ENCODE results near the gene PDE8A. TPM values are rescaled to one million over a fixed set of nuclear protein-coding genes. Genes with fewer than 3 reads are reported as not detected.
"Not testable (repeated sequence)": the region's sequence is repeated elsewhere in the genome, so short reads cannot be mapped to it uniquely, and the experiment has no call there.

Gene PDE8A
- total RNA-seq, 1 experiment from 2014 or later: 12.5 TPM

GRCh38 chr15:85172846-85173490, 191.3 kb downstream of the PDE8A start:
- peaks cover 24% of the 10 kb centered on the region for H3K9me3 ChIP-seq

DNA sequence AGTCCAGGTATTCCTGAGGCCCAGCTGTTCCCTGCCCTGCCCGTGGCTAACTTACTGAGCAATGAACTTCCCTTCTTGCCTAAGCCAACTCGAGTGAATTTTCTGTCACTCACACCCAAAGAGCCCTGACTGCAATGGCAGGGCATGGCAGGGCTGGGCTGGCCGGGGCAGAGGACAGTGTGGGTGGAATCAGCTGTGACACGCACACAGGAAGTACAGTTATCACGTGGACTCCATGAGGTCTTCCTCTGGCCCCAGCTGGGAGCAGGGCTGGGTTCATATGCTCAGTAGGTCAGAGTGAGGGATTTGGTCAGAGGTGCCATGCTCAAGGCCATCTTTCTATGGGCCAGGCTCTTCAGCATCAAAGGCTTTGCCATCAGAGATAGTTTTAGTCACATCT, 192.0 kb downstream of the PDE8A start:
- not testable (repeated sequence) for DNase-seq, H3K27me3 ChIP-seq, H3K36me3 ChIP-seq, H3K4me3 ChIP-seq
- H3K9me3 ChIP-seq: peaks cover 24% of the 10 kb centered on the region

More at GRCh38 chr15:85172846-85173490, 191.3 kb downstream of the PDE8A start:
- DNase-seq: peak; percentile 43
- H3K27me3 ChIP-seq: no peaks in the 10 kb centered on the region
- no peak overlapping the region for H3K4me3 ChIP-seq
- H3K36me3 ChIP-seq: no peaks in the 10 kb centered on the region

DNA sequence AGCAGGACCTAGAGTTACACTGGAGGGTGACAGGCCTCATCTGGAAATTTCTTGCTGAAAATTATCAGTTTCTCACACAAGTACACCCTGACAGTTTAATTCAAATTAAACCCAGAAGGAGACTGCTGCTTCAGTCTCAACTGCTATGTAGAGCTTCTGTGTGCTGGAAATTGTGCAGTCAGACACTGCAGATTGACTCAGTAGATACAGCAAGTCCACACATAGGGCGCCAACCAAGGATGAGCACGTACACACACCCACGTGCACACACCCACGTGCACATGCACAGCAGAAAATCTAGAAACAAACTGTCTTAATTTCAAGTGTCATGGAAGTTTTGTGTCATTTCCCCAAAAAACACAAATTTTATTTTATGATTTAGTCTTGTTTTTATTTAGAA, 192.9 kb downstream of the PDE8A start:
- no peak for DNase-seq
- Histone ChIP-seq H3K9me3 (peaks cover 24% of the 10 kb centered on the region), H3K36me3 (no peaks in the 10 kb centered on the region)

DNA sequence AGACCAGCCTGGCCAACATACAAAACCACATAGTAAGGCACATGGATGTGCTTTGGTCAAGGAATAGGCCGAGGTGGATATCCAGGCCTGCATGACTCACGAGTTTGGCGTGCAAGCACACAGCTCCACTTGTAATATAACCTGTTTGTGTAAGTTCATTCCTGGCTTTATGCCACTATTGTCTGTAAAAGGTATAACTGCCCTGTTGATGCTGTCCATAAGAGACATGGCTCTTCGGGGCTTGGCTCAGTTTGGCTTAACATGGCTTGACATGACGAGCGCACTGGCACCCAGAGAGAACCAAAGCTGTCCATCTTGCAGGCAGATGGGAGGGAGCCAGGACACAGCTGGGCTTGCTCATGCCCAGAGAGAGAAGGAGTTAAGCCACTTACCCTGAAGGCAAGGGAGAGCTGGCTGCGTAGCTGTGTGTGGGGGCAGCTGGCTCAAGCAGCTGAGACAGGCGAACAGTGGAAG, 195.4 kb downstream of the PDE8A start:
- peaks cover 11% of the 10 kb centered on the region for H3K9me3 ChIP-seq
- H3K4me3 ChIP-seq, H3K36me3 ChIP-seq, H3K27me3 ChIP-seq: not testable (repeated sequence)
- peak; percentile 90 for DNase-seq

More for the DNA sequence above, 192.9 kb downstream of the PDE8A start:
- Histone ChIP-seq H3K27me3 (no peaks in the 10 kb centered on the region), H3K4me3 (no peak overlapping the region)

GRCh38 chr15:85178308-85178707, 196.7 kb downstream of the PDE8A start:
- no peak for DNase-seq
- Histone ChIP-seq H3K9me3 (0 out of 2 replicates have a peak, but pooled peaks cover 2% of the 10 kb centered on the region), H3K4me3 (no peak overlapping the region), H3K36me3 (no peaks in the 10 kb centered on the region), H3K27me3 (no peaks in the 10 kb centered on the region)

DNA sequence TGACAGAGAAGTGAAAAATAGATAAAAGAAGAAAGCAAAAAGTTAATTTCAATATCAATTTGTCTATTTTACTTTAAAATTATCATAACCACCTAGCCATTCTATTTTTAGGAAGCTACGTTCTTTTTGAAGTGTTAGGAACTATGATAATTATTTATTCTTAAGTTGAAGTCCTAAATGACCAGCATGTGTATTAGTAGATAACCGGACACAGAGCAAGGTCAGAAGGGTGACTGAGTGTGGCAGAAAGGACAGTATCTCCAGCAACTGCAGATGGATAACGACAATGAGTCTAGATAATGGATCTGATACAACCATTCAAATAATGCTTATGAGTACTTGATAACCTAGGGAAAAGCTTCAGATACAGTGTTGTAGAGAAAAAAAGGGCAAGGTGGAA, 198.0 kb downstream of the PDE8A start:
- no peak overlapping the region for H3K4me3 ChIP-seq
- no peaks in the 10 kb centered on the region for H3K36me3 ChIP-seq
- H3K9me3 ChIP-seq: no peaks in the 10 kb centered on the region
- no peak for DNase-seq
- no peaks in the 10 kb centered on the region for H3K27me3 ChIP-seq

GRCh38 chr15:85185350-85185749, 203.7 kb downstream of the PDE8A start:
- not testable (repeated sequence) for H3K9me3 ChIP-seq, H3K4me3 ChIP-seq, DNase-seq, H3K27me3 ChIP-seq, H3K36me3 ChIP-seq

GRCh38 chr15:85188171-85188577, 206.5 kb downstream of the PDE8A start:
- not testable (repeated sequence) for H3K4me3 ChIP-seq, H3K9me3 ChIP-seq, H3K36me3 ChIP-seq, DNase-seq, H3K27me3 ChIP-seq

Other genes with a start within 250 kb of the PDE8A start
- 2.6 and 4.6 TPM in 2 replicates for gene ZNF592, start 233.3 kb upstream of the PDE8A start, total RNA-seq (2014; rRNA removed; shearing (Covaris generic); ENCODE audit: low replicate concordance)
- gene ALPK3, start 164.5 kb upstream of the PDE8A start, total RNA-seq (2014; rRNA removed; shearing (Covaris generic); ENCODE audit: low replicate concordance): 1.1 TPM in 1 of 2 replicates, not detected in the other
- gene SLC28A1, start 97.2 kb upstream of the PDE8A start, total RNA-seq (2014; rRNA removed; shearing (Covaris generic); ENCODE audit: low replicate concordance): not detected in 2 replicates

Data from MG63 (cell line).